ENCODE data around the gene LRP2. TPM values are rescaled to one million over a fixed set of nuclear protein-coding genes. Genes with fewer than 3 reads are reported as not detected.

LRP2 gene
- total RNA-seq, 1 experiment from 2014 or later, result 0.07 TPM

DNA sequence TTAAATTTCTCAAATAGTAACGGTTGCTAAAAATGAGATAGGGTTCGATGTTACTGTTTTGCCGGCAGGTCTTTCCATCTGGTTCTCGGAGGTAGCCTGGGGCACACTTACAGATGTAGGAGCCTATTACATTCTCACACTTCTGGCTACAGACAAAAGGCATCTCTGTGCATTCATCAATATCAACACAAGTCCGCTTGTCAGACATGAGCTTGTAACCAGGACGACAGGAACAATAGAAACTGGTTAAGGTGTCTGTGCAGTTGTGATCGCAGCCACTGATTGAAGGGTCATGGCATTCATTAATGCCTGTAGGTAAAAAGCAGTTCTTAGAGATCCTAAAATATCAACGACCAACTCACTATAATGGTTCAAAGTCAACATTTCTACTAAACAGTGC is 176.6 kb downstream of the LRP2 start:
- DNase-seq (ENCODE audit: extremely low read depth, low read depth), result no peak

DNA sequence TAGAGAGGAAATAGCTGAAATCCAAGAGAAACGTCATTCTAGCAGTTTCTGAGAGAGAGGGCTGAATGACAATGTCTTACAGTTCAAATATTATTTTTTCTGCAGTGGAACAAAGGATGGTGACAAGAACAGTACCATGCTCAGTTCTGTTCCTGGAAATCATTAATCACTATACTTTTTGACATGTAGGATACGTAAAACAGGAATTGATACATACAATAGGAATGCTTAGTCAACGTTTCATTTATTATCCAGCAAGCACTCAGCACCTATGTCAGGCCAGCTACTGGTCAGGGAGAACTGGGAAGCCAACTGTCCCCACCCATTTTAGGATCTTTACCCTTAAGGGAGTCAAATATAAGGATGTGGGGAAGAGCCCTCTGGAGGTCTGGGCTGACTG is 178.3 kb downstream of the LRP2 start:
- DNase-seq (ENCODE audit: extremely low read depth, low read depth), result no peak

DNA sequence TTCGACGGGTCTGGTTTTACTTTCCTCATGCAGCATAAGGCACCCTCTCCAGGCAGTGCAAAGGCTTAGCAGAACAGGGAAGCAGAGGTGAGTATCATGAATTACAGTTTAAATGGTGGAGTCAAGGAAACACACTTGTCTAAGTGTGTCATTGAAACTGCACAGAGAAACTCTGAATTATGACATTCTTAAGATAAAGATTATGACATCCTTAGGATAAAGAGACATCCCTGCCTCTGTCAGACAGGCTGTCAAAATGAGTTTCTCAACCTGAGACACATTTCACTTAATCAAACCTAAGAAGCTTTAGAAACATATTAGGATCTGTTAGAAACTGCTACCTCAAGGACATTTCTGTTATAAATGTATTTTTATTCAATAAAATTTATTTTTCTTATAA is 179.8 kb downstream of the LRP2 start:
- no peak for DNase-seq (ENCODE audit: extremely low read depth, low read depth)

DNA sequence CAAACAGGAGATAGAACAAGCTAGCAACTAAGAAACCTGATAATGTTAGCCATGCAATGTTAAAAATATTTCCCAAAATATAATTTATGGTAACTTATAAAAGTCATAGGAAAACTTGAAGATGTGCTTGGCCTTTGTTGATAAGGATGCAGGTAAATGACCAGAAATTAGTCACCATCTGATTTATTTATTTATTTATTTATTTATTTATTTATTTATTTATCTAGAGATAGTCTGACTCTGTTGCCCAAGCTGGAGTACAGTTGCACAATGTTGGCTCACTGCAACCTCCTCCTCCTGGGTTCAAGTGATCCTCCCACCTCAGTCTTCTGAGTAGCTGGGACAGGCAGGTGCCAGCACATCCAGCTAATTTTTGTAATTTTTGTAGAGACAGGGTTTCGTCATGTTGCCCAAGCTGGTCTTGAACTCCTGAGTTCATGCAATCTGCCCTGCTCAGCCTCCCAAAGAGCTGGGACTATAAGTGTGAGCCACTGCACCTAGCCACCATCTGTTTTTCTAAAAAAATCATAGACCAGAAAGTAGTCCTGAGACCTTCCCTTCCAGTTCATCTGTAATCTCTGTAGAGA is 183.4 kb downstream of the LRP2 start:
- DNase-seq (ENCODE audit: extremely low read depth, low read depth), result no peak

DNA sequence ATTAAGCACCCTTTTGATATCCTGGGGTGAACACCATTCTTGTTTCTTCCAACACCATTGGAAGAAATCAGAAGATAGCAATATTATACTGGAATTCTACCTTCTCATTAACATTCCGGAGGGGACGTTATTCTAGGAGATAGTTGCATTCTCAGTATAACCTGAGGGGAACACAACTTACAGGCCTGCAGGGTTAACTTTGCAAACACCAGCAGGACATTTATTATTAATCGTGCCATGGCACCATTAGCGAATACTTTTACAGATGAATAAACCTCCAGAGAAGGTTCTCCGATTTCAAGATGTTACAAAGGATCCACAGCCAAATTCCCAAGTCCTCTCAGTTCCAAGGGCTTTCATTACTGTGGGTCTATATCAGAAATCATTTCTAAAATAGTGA is 184.0 kb downstream of the LRP2 start:
- no peak for DNase-seq (ENCODE audit: extremely low read depth, low read depth)

DNA sequence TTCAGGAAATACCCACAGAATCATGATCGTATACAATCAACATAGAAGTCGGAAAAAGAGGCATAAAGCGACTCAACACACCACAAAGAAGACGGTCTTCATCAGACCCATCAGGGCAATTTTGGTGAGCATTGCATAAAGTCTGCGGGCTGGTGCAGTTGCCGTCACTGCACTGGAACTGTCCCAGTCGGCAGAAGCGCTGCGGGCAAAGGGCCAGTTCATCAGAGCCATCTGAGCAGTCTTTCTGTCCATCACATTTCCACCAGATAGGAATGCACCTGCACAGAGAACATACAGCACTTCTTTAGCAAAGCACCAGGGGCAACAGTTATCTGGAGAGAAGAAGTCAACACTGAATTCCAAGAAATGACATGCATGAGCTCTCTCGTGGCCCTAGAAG is 187.2 kb downstream of the LRP2 start:
- no peak for DNase-seq (ENCODE audit: extremely low read depth, low read depth)

DNA sequence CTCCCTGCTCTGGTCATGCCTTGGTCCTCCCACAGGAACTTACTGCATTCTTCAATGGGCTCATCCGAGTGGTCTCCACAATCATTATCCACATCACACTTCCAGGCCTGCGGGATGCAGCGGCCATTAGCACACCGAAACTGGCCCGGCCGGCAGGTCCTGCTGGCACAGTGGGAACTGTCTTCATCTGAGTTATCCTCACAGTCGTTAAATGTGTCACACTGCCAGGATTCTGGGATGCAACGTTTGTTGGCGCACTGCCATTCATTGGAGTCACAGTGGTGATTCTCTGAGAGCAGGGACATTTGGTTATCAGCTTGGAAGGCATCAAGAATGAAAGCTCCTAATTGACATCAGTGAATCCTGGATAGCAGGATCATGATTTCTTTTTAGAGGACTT is 188.5 kb downstream of the LRP2 start:
- DNase-seq (ENCODE audit: extremely low read depth, low read depth), result no peak

DNA sequence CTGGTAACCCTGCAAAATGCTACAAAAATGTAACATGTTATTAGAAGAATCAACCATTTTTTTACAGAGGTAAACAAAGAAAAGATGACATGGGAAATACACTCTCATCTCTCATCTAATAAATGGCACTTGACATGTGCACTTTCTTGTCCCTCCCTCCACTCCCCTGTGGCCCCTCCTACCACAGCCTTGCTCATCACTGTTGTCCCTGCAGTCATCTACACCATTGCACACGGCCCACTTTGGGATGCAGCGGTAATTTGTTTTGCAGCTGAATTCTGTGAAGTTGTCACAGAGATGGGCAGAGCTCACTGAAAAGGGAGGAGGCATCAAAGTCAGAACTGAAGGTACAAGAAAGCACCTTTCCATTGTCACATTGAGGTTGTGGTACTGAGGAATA is 189.4 kb downstream of the LRP2 start:
- no peak for DNase-seq (ENCODE audit: extremely low read depth, low read depth)

DNA sequence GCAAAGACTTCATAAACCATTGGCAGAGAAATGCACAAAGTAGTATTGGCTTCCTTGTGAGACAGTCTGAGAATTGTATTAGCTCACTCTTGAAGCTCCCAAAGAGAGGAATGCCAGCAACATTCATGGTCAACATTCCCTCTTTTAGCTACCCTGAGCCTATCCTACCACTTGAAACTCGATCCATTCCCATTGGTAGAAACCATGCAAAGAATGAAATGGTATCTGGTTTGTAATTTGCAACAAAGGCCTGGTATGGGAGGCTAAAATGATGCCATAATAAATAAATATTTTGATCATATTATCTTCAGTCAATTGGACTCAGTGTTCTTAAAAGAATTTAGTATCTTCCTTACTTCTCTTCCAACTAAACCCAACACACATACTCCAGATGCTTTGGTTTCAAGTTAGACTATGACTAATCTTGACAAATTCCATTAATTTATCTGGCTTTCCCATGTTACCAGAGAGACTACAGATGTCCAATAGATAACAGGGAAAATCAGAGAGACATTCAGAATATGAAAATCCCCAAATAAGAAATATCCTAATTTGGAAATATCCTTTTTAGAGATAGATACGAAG is 190.1 kb downstream of the LRP2 start:
- no peak for DNase-seq (ENCODE audit: extremely low read depth, low read depth)

DNA sequence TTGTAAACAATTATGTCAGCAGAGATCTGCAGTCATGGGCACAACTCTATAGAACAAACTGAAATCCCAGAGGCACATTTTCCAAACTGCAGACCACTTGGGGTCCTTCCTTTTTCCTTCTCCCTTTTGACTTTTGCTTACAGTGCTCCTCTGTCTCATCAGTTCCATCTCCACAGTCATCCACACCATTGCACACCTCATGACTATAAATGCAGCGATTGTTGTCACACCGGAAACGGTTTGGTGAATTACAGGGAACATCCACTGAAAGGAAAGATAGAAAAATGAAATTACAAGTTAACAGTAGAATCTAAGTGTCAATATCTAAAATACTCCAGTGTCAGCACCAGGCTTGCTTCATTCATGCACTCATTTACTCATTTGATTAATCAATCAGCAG is 196.5 kb downstream of the LRP2 start:
- DNase-seq (ENCODE audit: extremely low read depth, low read depth), result no peak

DNA sequence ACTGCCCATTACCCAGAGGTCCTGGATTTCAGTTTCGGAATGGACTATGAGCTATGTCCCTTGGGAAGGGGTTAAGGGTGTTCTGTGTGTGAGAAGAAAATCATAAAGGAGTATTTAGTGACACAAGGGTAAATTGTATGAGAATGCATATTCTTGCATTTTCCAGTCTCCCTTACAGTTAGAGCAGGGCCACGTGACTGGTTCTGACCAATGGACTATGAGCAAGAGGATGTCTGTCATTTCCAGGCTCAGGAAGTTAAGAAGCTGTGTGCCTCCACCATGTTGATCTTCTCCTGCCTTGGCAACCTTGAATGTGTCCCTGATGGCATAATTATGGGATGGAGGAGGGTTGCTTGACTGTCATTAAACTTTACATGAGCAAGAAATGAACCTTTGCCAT is 198.0 kb downstream of the LRP2 start:
- DNase-seq (ENCODE audit: extremely low read depth, low read depth), result no peak

DNA sequence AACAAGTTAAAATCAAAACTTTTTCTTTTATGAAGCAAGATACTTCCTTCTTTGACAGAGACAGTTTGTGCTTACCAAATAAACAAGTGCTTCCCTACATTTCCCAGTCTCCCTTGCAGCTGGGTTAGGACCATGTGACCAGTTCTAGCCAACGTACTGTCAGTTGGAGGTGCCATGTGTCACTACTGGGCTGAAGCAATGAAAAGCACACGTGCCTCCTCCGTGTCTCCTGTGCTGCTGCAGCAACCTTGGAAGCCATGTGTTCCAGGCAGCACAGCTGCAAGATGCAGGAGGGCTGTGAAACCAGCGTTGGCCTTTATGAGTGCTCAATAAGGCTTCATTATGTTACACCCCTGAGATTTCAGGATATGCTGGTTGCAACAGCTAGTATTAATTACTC is 199.7 kb downstream of the LRP2 start:
- DNase-seq (ENCODE audit: extremely low read depth, low read depth), result no peak

DNA sequence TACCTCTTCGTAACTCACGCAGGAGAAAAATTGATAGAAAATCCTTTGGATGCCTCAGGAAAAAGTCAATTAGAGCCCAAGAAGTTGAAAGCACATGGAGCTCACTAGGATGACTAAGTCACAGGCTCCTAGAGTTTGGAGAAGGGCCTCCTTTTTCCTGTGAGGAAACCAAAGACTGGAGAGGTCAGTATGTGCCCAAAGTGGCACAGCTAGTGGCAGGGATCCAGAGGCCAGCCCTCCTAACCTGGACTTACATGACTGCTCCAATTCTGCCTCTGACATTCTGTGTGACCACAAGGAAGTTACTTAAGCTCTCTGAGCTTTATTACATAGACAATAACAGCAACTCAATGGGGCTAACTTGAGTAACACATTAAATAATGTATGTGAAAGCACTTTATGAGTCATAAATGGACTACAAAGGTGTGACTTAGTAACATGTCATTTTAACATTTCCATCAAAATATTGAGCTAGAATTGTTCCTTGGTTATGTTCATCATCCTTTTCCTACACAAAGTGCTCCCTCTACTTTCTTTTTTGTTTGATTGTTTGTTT is 201.3 kb downstream of the LRP2 start:
- no peak for DNase-seq (ENCODE audit: extremely low read depth, low read depth)

DNA sequence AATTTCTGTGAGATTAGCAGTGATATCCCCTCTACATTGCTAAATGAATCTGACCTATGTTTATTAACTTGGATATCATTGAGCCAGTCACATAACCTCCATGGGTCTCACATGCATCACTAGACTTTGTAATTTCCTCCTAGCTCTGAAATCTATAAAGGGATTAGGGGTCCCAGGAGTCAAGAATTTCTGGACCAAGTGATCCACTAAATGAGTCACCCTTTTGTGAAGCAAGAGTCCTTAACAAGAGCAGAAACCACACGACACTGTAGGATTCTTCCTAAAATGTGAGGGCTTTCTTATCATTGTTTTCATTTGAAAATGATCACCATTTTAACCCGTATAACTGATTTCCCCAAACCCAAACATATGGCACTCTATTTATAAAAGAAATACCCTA is 202.6 kb downstream of the LRP2 start:
- no peak for DNase-seq (ENCODE audit: extremely low read depth, low read depth)

DNA sequence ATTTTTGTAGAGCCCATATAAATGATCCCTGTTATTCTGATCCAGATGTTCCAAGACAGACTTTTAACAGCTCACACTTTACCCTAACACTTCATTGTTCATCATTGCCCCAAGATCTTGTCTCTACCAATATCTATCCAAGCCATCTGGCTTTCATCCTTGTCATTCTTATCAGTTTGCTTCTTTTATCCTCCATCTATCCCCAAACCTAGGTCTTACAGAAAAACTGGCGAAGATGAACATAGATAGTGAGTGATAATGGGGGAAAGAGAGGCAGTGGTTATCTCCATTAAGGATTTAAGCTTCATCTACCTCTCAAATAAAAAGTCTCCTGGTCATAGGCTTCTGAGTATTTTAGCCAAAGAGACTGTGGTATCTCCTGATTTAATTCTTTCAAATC is 203.5 kb downstream of the LRP2 start:
- no peak for DNase-seq (ENCODE audit: extremely low read depth, low read depth)

DNA sequence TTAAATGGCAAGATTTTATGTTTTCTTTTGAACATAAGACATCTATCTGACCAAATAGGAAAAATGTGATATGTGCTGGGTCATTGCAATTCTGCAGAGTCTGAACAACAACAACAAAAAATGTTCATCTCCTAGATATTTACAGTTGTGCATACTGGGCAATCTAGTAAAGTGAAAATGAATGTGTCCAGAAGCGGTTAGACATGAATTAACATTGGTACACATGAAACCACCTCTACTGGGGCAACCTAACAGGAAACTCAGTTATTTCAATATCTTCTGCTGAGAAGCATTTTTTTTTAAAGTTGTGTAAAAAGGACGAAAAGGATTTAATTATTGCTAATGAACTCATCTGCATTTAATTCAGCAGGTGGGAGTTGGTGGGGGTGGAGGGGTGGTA is 216.1 kb downstream of the LRP2 start:
- no peak for DNase-seq (ENCODE audit: extremely low read depth, low read depth)

DNA sequence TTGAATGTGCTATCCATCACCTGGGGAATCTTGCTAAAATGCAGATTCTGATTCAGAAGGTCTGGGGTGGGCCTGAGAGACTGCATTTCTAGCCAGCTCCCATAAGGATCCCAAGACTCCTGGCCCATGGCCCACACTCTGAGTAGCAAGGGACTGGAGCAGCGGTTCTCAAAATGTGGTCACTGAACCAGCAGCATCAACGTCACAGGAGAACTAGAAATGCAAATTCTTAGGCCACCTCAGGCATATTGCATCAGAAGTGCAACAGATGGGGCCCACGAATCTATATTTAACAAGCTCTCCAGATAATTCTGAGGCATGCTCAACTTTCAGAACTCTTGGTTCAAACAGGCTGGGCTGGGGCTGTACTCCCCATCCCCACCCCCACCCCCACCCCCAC is 218.3 kb downstream of the LRP2 start:
- no peak for DNase-seq (ENCODE audit: extremely low read depth, low read depth)

DNA sequence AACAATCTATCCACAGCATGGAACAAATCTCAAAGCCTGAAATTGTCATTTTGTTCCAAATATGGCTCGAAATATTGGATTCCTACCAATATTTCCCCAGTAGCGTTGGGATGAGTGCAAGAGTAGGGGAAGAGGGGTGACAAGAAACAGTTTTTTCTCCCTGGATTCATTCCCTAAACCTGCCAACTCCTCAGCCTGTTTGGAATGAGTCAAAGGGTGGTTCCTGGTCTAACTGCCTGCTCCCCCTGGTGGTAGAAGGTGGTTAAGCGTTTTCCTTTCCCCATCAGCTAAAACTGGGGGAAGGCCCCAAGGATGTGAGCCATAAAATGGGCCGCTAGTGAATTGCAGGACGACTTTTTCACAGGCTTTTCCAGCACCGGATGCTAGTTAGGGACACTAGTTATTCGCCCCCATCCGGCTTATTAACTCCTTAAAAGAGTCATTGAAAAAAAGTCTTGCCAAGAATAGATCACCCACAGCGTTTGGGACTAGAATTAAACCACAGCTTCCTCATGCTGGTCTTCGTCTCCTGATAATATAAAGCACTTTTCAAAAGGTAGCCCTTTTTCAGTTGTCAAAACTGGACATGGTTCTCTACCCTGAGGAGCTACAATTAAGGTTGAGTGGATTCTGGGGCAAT is 220.5 kb downstream of the LRP2 start:
- peak; percentile 68 for DNase-seq (ENCODE audit: extremely low read depth, low read depth)

DNA sequence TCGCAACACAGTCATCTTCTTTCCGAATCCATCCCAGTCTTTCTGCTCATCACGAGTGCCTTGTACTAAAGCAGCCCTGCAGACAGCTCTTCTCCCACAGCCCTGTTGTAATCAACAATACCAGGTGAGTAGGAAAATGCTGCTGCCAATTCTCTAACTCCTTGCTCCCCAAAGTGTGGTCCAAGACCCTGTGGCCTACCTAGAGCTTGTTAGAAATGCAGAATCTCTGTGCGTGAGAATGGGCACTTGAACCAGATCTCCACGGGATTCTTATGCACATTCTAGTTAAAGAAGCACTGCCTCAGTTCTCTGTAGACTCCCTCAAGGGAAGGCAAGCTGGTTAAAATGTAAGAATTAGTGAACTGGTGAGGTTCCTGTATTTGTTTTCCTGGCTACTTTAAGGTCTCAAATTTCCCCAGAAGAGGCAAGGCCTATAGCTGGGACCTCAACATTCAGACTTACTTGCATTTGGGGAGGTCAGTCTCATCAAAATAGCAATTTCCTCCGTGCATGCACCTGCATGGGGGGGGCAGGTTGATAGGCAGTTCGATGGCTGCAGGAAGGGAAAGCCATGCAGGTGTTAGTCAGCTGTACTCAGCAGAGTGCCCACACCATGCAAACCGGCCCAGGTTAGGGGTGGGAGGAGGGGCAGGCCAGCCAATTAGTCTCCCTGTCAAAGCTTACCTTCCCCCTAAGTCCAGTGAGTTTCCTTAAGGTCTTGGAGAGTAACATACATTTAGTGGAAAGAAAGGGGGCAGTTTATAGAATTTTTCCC is 222.2 kb downstream of the LRP2 start:
- DNase-seq (ENCODE audit: extremely low read depth, low read depth), result no peak

DNA sequence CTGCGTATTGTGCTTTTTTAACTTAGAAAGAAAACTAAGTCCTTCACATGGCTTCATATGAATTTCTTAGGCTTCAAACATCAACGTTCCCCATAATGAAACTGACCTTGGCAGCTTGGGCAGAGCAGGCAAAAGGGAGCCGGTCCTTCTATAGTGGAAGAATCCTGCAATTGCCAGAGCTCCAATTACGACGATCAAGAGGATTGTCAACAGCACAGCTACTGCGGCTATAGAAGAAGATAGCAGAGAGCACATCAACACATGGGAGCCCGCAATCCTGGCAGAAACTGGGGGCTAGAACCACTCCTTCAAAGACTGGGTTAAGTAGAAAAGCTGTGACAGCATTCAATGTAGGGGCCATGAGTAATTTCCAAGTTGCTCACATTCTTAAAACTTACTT is 223.2 kb downstream of the LRP2 start:
- DNase-seq (ENCODE audit: extremely low read depth, low read depth), result no peak

DNA sequence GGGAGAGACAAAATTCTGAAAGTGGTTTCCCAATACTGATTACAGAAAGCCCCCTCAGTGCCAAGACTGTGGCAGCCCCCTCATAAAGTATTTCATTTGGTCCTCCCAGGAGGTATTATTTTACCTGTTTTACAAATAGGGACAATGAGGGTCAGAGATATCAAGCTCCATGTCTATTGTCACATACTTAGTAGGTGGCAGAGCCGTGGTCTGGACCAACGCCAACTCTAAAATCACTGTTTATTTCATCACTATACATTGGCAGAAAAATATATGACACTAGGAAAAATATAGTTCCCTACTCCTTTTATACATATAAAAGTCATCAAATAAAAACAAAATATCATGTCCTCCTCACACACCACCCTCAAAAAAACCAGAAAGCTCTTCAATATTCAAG is 224.4 kb downstream of the LRP2 start:
- no peak for DNase-seq (ENCODE audit: extremely low read depth, low read depth)

Data from NCI-H460 (cell line).